Choroid plexus epithelial cell (primary cell): ENCODE results near the gene MESP1.

Source experiments
- DNase-seq: peaks from one replicate; pipeline ENCODE4 v3.0.0-alpha.2; 2010; ENCODE audit warnings: low read depth
- H3K4me3 ChIP-seq: 2 replicates; pipeline ENCODE4 v1.5.1; 2011; ENCODE audit warnings: low read depth, mild to moderate bottlenecking, control low read depth, low read length, moderate library complexity
- CTCF ChIP-seq: conservative IDR thresholded peaks from 2 replicates; pipeline ENCODE4 v1.5.1; 2011; ENCODE audit warnings: low read depth, mild to moderate bottlenecking, control low read depth, inconsistent platforms, low read length, moderate library complexity

MESP1 gene

DNA sequence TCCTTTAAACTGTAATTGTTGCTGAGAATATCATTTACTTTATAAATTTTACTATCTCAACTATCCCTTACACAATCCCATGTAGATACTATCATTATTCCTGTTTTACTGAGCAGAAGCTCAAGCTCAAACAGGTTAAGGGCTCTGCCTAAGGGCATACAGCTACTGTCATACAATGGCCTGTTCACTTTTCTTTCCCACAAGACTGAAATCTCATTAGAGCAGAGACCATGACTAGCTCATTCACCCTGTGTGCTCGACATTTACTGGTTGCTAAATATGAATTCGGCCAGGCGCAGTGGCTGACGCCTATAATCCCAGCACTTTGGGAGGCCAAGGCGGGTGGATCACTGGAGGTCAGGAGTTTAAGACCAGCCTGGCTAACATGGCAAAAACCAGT, 23.4 kb upstream of the MESP1 start:
- TF ChIP-seq CTCF: no peak
- DNase-seq: no peak
- H3K4me3 ChIP-seq: no peak overlapping the region

DNA sequence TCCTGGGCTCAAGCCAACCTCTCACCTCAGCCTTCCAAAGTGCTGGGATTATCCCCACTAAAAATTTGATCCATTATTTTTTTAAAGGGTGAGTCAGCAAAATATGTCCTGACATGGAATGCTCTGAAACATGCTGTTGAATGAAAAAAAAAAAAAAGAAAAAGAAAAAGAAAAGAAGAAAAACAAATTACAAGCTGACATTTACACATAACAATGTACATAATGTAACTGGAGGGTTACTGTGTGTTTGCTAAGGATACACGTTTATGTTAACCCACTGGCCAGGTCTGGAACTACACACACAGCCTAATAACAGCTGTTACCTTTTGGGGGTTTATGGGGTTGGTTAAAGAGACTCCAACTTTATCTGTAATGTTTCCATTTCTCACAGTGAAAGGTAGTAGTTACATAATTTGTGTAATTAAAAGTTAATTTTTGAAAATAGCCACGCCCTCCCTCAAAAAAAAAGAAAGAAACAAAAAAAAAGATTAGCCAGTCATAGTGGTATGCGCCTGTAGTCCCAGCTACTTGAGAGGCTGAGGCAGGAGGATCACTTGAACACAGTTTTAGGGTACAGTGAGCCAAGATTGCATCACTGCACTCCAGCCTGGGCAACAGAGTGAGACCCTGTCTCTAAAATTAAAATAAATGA, 22.0 kb upstream of the MESP1 start:
- peak; percentile 49 for DNase-seq
- H3K4me3 ChIP-seq: no peak overlapping the region
- TF ChIP-seq CTCF: peak; percentile 39

- DNase-seq: no peak
- no peak for TF ChIP-seq CTCF
- no peak overlapping the region for H3K4me3 ChIP-seq
These were observed 19.0 kb upstream of the MESP1 start for GRCh38 chr15:89770041-89770440.

GRCh38 chr15:89769366-89769765, 18.3 kb upstream of the MESP1 start:
- no peak for TF ChIP-seq CTCF
- DNase-seq: no peak

GRCh38 chr15:89768071-89768500, 17.0 kb upstream of the MESP1 start:
- peak; percentile 68 for DNase-seq
- TF ChIP-seq CTCF: no peak
- no peak overlapping the region for H3K4me3 ChIP-seq

More at GRCh38 chr15:89769366-89769765, 18.3 kb upstream of the MESP1 start:
- no peak overlapping the region for H3K4me3 ChIP-seq

- H3K4me3 ChIP-seq: no peak overlapping the region
- TF ChIP-seq CTCF: no peak
- no peak for DNase-seq
These were observed 16.4 kb upstream of the MESP1 start for GRCh38 chr15:89767411-89767915.
